NCI-H524 (cell line): Measurements from ENCODE around the gene KIF23.
A peak's percentile ranks its signal among the peaks of the same experiment; 100 is the strongest.

ENCODE experiments used
- DNase-seq, 2 experiments: peaks; one replicate each; lab custom pipeline; 2025; lab: John Stamatoyannopoulos, UW

KIF23 gene

DNA sequence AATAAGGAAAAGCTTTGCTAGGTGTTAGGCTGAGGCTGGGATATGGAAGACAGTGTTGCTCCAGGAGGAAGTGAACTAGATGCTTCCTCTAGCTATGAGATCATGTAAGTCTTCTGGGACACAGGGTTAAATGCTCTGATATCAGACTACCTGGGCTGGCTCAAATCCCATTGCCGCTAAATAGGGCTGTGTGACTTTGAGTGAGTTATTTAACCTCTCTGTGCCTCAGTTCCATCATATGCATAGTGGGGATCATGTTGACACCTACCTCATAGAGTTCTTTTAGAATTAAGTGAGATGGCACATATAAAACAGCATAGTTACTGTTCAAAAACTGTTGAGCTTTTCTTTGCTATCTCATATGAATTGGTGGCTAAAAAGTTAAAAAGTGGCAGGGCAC is 51.1 kb downstream of the KIF23 start:
- no peak for DNase-seq

DNA sequence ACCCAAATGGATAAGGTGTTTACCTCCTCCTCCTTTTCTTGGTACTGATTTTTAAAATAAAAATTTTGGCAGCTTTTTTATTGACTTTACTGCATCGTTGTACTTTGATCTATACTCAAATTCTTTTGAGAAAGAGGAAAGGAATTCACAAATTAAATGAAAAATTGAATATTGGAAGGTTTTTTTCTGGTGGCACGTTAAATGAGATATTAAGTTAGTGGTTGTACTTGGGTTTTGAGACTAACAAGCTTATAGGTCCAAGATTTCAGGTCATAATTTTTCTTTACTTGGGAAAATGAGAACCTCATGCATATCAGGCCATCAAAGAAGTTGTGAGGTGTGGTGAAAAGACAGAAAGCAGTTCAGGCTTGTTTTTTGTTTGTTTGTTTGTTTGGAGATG is 52.6 kb downstream of the KIF23 start:
- DNase-seq: no peak

DNA sequence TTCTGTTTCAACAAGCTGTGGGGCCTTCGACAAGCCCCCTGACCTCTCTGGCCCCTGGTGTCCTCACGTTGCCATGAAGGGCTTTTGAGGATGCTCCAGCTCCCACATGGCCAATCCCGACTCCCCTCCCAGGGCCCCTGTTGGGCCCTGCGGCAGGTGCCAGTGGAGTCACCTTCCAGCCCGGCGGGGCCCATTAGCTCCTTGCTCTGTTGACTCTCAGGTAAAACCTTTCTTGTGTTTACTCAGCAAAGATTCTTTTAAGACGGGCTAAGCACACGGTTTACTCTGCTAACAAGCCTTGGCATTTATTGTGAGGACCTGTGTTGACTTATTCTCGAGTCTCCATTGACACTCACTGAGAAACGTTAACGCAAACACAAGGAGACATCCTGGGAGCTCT is 53.5 kb downstream of the KIF23 start:
- no peak for DNase-seq

DNA sequence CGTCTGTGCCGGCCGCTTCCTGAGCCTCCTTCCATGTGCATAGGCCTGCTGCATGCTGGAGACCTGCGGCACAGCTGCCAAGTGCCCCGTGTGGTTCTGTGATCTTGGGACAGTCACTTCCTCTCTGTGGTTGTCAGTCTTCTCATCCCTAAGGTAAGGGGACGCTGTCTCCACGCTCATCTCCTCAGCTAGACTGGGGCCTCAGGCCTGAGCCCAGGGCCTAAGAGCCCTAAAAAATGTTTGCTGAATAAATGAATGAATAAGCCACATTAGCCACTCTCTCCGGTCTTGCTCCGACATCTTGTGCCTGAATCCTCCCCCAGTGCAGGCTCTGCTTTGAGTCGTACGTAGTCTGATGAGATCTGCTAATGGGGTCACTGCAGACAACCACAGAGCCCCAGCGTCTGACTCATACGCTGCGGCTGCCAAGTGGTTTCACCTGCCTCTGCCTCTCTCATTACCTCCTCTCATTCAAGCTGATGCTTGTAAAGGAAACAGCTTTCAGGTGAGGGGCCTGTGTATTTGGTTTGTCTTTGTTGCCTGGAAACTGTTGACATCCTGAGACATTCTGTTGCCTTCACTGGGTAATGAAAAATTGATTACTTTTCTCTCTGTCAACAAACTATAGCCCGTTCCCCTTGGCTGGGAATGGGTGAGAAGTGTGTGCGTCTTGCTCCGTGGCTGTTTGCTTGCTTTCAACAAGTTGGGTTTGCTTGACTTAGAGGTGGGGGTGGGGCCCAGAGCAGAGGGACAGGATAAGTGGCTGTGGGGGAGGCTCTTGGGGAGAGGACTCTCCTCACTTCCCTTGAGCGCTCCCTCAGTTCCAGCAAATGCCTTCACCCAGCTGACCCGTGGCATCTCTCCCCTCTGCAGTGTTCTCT is 54.3 kb downstream of the KIF23 start:
- DNase-seq: no peak

DNA sequence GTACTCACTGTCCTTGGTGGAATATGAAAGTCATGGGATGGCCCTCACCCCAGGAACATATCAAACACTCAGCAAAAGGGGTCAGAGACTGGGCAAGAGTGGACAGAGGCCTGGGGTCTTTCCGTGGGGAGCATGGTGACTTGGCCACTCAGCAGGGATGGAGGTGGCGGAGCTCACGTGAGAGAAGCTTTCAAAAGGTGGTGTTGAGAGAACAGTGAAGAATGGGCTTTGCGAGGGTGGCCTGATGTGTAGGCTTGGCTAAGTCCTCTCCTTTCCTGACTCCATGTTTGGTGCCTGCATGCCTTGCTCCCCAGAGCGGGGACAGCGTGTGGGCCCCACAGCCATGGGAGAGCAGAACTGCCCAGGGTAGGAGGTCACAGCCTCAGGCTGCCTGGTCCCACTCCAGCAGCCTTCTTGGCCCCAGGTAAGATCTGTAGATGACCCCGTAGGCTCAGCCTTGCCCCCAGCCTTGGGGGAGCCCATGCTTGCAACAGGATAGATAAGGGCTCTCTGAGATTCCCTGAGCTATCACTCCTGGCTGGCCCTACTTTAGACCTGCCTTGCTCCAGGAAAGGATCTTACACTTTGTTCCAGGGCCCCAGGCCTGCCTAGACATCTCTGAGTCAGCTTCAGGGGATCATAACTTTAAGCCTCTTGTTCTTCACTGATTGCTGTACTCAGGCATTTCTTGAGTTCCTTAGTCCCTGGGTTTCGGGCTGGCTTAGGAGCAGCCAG is 55.5 kb downstream of the KIF23 start:
- no peak for DNase-seq

DNA sequence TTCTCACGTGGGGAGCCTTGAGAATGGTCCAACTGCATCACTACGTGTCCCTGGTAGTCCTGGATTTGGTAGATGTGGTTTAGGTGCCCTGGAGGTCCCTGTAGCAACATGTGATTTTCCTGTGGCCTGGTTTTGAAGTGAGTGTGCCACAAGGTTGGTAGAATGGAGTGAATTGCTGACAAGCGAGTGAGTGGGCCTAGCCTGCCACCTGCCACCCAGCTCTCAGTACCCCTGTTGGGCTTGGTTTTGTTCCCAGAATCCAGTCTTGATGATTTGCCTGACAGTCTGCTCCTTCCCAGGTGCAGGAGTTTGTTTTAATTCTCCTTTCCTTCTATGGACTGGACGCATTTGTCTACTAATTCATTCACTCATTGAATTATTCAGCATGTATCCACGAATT is 57.9 kb downstream of the KIF23 start:
- peak in 1 of 2 experiments; percentile 45 for DNase-seq

DNA sequence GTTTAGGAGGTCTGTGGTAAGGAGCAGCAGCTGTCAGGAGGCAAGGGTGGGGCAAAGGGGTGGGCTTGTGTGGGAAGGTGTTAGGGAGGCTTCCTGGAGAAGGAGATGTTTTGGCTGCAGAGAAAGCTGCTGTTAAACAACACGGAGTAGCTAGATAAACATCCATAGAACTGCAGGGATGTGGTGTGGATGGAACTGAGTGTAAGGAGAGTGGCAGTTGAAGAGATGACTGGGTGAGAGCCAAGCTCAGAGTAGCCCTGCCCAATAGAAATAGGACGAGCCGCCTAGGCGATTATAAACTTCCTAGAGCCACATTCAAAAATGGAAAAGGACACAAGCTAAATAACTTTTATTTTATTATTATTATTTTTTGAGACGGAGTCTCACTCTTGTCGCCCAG is 58.4 kb downstream of the KIF23 start:
- peak in 1 of 2 experiments; percentile 55 for DNase-seq

DNA sequence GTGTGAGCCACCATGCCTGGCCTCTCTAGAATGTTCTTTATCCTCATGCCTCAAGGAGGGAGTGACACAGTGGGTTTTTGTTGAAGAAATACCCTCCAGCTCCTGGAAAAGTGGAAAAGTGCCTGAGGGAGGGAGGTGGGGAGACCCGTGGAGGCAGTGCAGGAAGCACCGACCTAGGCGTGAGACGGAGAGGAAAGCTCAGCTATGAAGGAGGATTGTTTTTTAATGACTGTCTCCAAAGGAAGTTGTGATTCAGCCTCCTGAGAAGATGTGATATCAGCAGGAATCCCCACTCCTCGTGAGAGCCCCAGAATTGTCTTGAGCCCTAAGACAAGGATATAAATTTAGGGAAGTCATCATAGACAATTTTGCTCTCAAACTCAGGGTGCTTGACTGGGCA is 60.1 kb downstream of the KIF23 start:
- no peak for DNase-seq

DNA sequence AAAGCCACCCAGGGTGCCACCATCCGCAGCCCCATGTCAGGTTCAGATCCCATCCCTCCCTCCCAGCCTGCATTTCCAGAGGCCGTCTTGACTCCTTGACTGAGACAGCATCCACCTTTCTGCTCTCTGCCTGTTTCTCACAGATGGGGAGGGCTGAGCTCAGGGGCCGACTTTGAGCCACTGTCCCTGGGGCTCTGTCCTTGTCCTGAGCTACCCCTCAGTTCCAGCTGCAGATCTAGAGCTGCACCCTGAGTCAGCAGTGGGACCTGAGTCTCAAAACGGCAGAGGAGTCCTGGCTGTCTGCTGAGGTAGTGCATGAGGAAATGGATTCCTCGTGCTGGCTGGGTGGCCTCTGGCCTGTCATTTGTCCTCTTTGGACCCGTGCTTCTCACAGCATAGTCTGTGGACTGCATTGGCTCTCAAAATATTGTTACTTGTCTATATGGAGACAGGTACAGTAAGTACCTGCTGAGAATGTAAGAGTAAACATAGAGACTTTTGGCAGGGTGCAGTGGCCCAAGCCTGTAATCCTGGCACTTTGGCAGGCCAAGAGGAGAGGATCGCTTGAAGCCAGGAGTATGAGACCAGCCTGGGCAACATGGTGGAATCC is 60.8 kb downstream of the KIF23 start:
- no peak for DNase-seq

DNA sequence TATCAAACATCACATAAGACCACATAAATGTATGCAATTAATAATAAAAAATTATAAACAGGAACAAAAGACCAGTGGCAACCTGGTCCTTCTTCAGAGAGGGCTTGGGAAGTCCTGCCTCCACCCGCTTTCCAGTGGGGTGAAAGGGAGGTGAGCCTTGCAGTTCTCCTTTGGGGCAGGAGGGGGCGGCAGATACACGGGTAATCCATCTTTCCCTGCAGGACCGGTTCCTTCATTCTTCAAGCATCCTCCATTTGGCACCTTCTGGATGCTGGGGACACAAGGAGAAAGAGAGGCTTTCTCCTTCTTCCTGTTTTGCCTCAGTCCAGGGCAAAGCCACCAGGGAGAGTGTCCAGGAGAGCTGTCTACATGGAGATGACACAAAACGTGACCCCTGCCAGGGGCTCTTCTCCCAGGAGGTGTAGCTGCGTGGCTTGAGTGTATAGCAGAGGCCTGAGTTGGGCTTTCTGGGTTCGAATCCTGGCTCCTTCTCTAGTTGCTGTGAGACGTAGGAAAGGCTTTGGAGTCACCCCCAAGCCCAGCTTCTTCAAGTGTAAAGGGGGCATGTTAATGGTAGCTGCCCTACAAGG is 61.7 kb downstream of the KIF23 start:
- DNase-seq: peak; percentile 68 to 79

DNA sequence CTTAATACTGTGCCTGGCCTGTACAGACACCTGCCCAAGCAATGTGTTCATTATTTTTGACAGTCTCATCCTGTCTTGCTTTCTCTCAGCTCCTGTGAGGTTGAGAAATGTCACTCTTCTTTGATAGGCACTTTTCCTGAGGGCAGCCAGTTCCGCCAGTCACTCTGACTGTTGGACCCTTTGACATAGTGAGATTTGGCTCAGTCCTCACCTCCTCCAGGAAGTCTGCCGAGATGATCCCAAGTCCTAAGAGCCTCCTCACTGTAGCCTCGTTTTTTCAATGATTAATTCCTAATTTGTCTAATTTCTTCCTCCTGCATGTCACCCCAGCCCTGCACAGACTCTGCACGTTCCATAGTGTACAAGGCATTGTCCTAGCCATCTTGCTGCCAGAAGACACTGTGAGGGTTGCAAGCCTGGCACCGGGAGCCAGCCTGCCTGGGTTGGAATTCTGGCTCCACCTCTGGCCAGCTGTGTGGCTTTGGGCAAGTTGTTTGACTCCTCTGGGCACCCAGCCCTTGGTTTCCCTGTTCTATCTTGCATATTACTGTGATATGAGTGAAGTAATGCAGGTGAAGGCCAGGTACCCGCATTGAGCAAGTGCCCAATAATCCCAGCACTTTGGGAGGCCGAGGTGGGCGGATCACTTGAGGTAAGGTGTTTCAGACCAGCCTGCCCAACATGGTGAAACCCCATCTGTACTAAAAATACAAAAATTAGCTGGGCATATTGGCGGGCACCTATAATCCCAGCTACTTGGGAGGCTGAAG is 62.7 kb downstream of the KIF23 start:
- DNase-seq: no peak

DNA sequence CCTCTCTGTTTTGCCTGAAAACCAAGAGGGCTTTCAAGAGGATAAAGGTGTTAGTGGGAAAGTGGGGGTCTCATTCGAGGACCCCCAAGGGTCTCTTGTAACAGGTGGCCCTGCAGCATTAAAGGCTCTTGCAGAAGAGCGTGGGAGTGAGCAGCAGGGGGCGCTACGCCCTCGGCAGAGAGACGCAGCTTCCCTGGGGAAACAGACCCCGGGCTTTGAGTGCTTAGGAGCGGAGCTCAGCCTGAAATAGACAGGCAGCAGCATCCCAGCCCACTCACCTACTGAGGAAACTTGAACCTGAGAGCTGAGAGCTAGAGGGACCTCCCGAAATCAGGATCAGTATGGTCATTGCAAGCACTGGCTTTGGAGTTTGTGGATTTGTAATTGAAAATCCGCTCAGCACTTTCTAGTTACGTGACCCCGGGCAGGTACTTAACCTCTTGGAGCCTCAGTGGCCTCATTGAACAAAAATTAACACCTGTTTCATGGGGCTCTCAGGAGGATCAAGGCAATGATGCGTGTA is 64.2 kb downstream of the KIF23 start:
- DNase-seq: peak; percentile 86 to 95

DNA sequence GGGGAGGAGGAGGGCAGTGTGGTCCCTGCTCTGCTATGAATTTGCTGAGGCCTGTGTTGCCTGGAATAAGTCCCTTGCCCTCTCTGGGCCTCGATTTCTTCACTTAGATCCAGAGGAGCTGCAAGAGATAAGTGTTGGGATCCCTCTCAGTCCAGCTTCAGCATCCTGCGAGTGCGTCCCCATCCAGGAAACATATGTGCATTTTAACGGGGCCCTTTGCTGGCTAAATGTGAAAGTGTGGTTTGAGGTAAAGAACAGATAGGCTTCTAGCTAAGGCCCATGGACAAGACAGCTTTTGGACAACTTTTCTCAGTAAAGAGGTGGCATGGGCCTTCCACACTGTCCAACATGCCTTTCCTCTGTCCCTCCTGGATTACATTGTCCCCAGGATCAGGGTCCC is 64.9 kb downstream of the KIF23 start:
- no peak for DNase-seq

DNA sequence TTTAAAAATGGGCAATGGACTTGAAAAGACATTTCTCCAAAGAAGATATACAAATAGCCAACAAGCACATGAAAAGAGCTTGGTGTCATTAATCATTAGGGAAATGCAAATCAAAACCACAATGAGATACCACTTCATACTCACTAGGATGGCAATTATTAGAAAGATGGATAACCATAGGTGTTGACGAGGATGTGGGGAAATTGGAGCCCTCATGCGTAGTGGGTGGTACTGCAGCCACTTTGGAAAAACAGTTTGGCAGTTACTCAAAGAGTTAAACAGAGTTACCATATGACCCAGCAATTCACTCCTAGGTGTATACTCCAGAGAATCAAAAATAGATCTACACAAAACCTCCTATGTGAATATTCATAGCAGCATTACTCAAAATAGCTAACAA is 65.8 kb downstream of the KIF23 start:
- no peak for DNase-seq

DNA sequence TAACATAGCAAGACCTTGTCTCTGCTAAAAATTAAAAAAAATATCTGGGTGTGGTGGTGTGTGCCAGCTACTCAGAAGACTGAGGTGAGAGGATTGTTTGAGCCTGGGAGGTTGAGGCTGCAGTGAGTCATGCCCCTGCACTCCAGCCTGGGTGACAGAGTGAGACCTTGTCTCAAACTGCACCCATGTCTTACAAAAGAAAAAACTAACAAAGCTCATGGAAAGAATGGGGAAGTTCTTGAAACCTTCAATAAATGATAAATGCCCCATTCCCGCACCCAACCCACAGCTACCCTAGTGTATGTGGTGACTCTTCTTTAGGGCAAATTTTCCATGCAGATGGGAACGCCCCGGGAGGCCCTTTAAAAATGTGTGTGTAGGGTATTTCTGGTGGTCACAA is 66.8 kb downstream of the KIF23 start:
- no peak for DNase-seq

DNA sequence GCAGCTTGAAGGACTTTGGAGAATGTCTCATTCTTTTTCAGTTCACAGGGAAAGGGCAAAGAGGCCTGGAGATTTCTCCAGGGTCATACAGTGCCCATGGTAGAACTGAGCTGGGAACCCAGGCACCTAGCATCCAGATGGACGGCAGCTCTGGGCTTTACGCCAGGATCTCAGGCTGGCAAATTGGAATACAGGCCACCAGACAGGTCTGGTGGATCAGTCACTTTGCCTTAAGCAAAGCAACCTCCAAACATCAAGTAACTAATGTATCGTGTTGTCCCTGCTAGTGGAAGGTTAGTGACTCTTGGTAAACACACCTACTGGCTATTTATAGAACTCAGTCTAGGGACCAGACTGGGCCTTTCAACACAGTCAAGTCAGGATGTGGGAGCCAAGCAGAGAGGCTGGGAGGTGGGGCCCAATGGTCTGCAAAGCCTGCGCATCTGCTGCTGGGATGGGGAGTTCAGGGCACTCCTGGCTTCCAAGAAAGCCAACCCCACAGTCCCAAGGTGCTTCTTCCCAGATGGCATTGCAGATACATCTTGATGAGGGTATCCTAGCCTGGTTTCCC is 68.6 kb downstream of the KIF23 start:
- DNase-seq: no peak

DNA sequence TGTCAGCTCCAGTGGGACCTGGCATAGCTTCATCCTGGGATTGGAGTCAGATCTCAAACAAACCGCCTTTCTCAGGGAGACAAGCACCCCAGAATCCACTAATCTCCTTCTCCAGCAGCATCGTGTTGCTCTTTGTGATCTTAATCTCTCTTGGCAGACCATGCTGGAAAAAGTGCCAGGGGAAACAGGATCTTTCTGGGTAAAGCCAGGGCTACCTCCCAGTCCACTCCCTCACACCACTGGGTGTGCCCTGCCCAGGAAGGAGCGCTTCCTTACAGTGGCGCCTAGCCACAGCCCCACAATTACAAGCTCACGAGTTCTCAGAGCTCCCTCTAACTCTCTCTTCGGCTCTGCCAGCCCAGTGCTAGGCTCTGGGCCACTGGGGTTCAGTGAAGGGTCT is 70.7 kb downstream of the KIF23 start:
- DNase-seq: no peak

DNA sequence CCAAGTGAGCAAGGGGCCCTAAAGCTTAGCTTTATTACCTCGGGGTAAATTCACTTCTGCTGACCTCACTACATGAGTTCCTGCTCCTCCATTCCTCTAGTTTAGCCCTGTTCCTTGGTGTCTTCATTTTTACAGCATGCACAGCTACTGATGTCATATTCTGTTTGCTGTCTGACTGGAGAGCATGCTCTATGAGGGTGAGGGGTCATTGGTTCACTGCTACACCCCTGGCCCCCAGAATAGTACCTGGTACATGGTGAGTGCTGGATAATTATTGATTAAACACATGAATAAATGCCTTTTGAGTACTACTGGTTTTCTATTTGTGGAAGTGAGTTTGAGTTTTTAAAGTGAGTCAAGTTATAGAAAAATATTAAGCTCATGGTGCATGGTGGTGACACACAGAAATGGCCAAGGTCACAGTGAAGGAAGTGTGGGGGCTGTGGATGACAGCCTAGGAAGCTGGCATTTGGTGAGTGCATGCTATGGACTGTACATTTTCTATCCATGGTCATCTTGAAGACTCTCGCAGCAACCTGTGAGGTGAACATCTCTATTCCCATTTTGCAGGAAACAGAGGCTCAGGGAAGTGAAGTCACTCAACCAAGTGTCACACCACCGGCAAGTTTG is 72.4 kb downstream of the KIF23 start:
- DNase-seq: no peak

DNA sequence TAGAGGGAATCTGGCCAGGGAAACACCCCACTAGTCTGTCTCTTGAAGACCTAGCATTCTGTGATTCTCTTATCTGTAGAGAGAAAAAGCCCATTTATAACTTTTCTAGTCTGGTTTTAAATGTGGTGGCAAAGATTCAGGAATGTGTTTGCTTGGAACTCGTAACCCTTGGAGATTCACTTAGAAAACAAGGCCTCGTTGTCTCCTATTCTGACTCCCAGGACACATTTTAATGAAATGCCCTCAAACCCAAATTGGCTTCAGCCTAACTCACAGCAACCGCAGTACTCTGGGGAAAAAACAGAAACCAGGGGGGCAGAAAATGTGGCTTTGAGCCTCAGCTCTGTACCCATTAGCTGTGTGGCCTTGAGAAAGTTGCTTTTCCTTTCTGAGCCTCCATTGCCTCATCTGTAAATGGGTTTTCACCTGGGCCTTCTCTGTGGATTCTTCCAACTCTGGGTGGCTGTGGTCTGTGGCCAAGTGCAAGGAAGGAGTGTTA is 75.0 kb downstream of the KIF23 start:
- no peak for DNase-seq

DNA sequence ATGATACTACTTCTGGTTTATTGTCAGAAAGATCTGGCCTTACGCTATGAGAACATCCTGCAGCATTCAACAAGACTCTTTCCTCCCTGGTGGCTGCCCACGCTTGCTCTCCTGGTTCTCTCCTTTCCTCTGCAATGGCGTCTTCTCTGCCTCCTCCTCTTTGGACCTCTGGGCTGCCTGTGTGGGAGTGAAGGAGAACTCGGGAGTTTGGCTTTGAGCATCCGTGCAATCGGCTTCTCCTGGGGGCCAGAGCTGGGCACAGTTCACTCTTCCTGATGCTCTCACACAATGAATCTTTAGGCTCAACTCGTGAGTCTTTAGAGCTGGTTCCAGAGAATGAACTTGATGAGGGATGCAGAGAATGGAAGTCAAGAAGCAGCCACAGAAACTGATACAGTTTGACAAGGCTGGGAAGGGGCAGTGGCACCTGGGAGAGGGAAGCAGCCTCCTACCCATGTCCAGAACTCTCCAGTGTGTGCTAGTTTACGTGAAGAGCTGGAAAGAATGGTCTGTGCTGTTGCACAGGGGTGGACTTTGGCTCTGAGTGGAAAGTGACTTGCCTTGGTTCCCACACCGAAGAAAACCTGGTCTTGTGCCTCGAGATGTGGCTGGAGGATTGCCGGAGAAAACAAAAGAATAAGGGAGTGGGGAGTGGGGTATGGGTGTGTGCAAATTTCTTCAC is 76.3 kb downstream of the KIF23 start:
- no peak for DNase-seq
